T-helper 2 cell treated with Interferon-gamma antibody and Interleukin-4, amounts not matched to agents 5 μg/mL and 100 μg/mL, for 36 hours (primary cell): ENCODE data around the gene CCDC201.
"Not testable (repeated sequence)": the region's sequence is repeated elsewhere in the genome, so short reads cannot be mapped to it uniquely, and the experiment has no call there.

Source experiments
- DNase-seq: peaks from one replicate; pipeline ENCODE4 v3.0.0; 2021; ENCODE audit warnings: low spot score
- H3K27ac Mint-ChIP-seq: one replicate; pipeline ENCODE4 v1.8.0; 2021; ENCODE audit warnings: mild to moderate bottlenecking, mixed read lengths
- H3K27me3 Mint-ChIP-seq: one replicate; pipeline ENCODE4 v1.8.0; 2021; ENCODE audit warnings: low read depth, mixed read lengths
- H3K36me3 Mint-ChIP-seq: one replicate; pipeline ENCODE4 v1.8.0; 2021; ENCODE audit warnings: low read depth, mixed read lengths
- H3K4me1 Mint-ChIP-seq: one replicate; pipeline ENCODE4 v1.8.0; 2021; ENCODE audit warnings: low read depth, mixed read lengths
- H3K4me3 Mint-ChIP-seq: one replicate; pipeline ENCODE4 v1.8.0; 2022; ENCODE audit warnings: mild to moderate bottlenecking, moderate library complexity, mixed read lengths
- H3K9me3 Mint-ChIP-seq: one replicate; pipeline ENCODE4 v1.8.0; 2021; ENCODE audit warnings: mixed read lengths

CCDC201 gene

DNA sequence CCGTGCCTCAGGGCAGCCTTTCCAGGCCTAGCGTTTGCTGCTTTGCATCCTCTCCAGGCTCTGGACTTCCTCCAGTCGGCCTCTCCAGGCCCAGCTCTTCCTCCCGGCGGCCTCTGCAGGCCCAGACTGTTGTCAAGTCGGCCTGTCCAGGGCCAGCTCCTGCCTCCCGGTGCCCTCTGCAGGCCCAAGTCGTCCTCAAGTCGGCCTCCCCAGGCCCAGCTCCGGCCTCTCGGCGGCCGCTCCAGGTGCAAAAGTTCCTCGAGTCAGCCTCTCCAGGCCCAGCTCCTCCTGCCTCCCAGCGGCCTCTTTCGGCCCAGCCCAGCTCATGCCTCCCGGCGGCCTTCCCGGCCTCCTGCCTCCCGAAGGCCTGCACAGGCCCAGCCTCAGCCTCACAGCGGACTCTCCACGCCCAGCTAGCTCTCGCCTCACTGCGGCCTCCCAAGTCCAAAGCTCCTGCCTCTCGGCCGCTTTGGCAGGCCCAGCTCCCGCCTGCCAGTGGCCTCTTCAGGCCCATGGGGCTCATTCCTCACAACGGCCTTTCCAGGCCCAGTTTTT lies 62.4 kb downstream of the CCDC201 start:
- H3K27ac Mint-ChIP-seq, H3K4me3 Mint-ChIP-seq, H3K36me3 Mint-ChIP-seq, H3K4me1 Mint-ChIP-seq, H3K9me3 Mint-ChIP-seq, DNase-seq, H3K27me3 Mint-ChIP-seq: not testable (repeated sequence)
